DOHH2 (cell line): Measurements from ENCODE around the gene NXPH4.
A peak's percentile ranks its signal among the peaks of the same experiment; 100 is the strongest.

ENCODE experiments used
- EZH2phosphoT487 ChIP-seq: fragments of 200-600 bp; sonication (generic); IDR thresholded peaks from 2 replicates; pipeline ENCODE4 v1.6.1; 2017; ENCODE audit warnings: borderline replicate concordance, mild to moderate bottlenecking, antibody characterized with exemption, low read length, moderate library complexity, mixed read lengths
- TF ChIP-seq, protein P1 (sequence below): fragments of 200-600 bp; sonication (generic); IDR thresholded peaks from one replicate; pipeline ENCODE4 v1.5.1; 2014; ENCODE audit warnings: antibody characterized with exemption, mild to moderate bottlenecking, low read depth, low read length; ENCODE audit not compliant: poor library complexity, severe bottlenecking

DNA sequence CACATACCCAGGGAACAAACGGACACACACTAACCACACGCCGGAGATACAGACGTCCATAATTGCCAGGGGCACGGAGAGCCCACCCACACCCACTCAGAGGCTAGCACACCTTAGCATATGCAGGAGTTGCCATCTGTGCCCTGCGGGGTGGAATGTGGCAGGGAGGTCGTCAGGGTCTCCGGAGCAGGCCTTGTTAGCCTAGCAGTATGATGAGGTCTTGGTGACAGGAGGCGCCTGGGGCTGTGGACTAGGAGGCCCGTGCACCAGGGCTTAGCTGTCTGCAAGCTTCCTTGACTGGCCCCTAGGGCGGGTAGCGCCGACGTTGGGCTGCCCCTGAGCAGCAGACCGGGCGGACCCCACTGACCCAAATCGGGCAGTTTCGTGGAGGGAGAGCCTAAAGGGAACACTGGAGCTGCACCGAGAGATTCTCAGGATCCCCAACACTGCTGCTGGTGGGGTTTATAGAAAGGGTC lies 24.4 kb downstream of the NXPH4 start:
- TF ChIP-seq, protein P1, sequence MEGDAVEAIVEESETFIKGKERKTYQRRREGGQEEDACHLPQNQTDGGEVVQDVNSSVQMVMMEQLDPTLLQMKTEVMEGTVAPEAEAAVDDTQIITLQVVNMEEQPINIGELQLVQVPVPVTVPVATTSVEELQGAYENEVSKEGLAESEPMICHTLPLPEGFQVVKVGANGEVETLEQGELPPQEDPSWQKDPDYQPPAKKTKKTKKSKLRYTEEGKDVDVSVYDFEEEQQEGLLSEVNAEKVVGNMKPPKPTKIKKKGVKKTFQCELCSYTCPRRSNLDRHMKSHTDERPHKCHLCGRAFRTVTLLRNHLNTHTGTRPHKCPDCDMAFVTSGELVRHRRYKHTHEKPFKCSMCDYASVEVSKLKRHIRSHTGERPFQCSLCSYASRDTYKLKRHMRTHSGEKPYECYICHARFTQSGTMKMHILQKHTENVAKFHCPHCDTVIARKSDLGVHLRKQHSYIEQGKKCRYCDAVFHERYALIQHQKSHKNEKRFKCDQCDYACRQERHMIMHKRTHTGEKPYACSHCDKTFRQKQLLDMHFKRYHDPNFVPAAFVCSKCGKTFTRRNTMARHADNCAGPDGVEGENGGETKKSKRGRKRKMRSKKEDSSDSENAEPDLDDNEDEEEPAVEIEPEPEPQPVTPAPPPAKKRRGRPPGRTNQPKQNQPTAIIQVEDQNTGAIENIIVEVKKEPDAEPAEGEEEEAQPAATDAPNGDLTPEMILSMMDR = peak; percentile 15
- no peak for TF ChIP-seq EZH2phosphoT487
